Posterior cingulate gyrus (tissue), 11 donors: ENCODE results near the gene SRA1.
A peak's percentile ranks its signal among the peaks of the same experiment; 100 is the strongest.

ENCODE experiments used
- DNase-seq, 10 donors: peaks; one replicate each; pipeline versions ENCODE4 v3.0.0 to v3.0.0-alpha.2; 2020 to 2021; ENCODE audit warnings: mixed read lengths in 3 of 10
- intact Hi-C: fragments of 100-400 bp; cut with DNase I; formaldehyde crosslinking; loops from one replicate; pipeline ENCODE4 v1.15.1; 2023

SRA1 gene

GRCh38 chr5:140554454-140554853, 2.8 kb downstream of the SRA1 start:
- intact Hi-C loops = no loop called here
- DNase-seq = no peak

- intact Hi-C loops = no loop called here
- DNase-seq = no peak
These were observed 3.6 kb downstream of the SRA1 start for GRCh38 chr5:140553657-140554056.

- DNase-seq = no peak
- intact Hi-C loops = no loop called here
These were observed 5.4 kb downstream of the SRA1 start for GRCh38 chr5:140551872-140552271.

DNA sequence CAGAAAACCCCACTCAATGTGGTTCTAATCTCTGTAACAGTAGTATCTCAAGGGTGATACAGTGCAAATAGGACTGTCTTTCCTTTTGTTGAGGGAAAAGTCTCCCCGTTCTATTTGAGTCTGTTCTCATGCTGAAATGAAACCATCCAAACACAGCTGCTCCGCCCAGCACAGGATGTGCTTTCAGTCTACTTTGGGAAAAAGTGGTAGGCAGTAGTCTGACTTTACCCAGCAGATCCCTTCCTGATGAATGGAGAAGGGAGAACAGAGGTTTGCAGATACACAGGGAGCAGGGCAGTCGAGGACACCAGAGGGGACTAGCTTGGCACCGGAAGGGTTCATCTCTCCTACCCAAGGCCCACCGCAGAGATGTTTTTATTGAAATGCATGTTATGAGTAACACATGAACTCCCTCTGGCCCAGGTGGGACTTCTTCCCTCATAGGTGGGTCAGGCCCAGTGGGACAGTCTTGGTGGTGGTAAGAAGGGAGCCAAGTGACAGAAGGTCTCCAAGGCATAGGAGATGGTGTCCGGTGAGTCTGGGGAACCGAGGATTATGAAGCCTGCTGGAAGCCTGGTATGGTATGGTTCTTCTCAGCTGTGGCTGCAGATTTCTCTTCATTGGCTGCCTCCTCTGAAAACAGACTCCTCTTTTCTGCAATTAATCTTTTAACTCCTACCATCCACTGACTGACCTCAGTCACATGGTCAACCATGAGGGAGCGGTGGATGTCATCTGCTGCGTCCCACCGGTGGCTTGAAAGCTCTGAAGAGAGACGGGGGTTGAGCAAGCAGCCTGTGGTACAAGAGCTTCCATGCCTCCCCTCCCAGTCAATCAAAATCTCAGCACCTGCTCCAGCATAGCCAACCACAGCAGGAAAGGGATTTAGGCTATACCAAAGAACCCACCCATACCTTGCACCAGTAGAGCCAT, 6.9 kb downstream of the SRA1 start:
- intact Hi-C loops = no loop called here
- DNase-seq = peak in 3 of 10 donors; percentile 17 to 78 (median 48)

DNA sequence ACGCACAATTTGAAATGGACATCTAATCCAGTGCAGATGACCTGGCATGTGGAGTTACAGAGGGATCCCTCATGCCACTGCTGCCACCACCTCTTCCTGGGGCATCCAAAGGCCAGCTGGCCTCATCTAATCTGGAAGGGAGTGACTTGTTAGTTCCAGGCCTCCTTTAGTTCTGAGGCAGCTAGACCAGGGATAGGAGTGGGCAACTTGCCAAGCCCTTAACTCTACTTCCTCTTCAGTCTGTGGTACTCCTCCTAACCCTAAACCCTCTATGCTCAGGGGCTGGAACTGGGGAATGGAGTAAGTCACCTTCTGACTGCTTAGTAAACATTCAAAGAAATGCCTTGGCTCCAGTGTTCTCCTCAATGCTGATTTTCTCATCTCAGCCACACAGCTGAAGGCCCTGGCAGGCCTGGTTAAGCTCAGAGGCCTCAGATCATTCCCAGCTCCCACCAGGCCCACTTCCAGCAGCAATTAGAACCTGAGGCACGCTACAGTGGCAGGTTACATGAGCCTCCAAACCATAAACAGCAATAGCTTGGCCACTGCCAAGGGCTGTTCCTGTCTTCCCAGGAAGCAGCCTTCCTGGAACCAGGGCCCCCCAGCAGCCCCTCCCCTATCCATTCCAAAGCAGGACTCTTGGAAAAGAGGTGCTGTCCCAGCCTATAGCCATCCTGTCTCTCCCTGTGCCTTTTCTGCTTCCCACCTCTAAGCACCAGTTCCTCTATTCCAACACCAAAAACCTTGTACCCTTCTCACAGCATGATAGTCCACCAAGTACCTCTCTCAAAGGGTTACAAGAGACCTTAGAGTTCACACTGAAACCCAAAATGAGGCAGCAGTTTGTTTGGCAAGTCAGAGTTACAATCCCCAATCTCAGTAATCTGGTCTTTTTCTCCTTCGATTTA, 7.8 kb downstream of the SRA1 start:
- DNase-seq = peak in 1 of 10 donors; percentile 21
- intact Hi-C loops = loop anchor here (5.0 kb wide), 1 partner anchor 147 kb away; the partner anchor contains the start of gene ANKHD1

DNA sequence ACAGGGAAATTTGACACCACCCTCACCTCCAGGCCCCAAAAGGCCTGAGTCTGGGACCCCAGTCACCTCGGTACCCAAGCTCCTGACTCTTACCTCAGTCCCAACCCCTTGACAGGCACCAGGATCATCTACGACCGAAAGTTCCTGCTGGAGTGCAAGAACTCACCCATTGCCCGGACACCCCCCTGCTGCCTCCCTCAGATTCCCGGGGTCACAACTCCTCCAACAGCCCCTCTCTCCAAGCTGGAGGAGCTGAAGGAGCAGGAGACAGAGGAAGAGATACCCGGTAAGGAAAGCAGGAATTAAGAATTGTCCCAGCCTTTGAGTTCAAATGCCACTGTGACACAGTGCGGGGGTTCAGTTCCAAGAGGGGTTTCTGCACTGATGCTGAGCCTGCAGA, 8.5 kb downstream of the SRA1 start:
- intact Hi-C loops = loop anchor here (5.0 kb wide), 1 partner anchor 146 kb away; the partner anchor contains the start of gene ANKHD1
- no peak for DNase-seq

GRCh38 chr5:140548300-140548688, 9.0 kb downstream of the SRA1 start:
- intact Hi-C loops = loop anchor here (5.0 kb wide), 1 partner anchor 146 kb away; the partner anchor contains the start of gene ANKHD1
- no peak for DNase-seq

DNA sequence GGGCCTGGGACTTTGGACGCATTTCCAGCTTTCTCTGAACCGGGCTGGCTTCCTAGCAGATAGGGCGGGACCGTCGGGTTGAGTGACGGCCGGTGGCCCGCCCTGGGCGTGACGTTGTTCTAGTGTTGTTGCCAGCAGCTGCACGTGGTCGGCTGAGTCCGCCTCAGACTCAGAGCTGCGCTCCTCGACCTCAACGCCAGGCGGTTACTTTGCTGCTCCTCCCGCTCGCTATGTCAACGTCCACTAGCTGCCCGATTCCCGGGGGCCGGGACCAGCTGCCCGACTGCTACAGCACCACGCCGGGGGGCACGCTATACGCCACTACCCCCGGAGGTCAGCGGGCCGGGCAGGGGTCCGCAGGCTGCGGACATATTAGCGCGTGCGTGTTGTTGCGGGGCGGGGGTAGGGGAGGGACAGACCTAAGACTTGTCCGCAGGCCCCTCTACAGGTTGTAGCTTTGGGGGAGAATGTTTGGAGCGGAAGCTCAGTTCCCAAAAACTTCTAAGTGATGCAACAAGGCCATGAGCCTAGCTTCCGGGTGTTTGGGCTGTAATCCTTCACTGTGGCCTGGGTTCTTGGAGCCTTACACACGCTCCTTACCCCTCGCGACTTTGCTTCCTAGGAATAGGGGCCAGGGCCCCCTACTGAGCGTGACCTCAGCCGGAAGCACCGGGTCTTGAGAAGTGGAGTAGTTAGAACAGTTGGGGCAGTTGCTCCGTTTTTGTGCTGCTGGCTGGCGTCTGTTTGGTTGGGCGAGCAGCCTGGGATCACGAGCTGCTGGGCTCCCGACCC, 9.6 kb downstream of the SRA1 start, which contains the start of gene EIF4EBP3:
EIF4EBP3 (plus strand) TSS at position 155 of the 792 bp plus-strand sequence; CDS start at position 231, 76 bp downstream.
- DNase-seq = peak; percentile 93 to 99 (median 96)
- intact Hi-C loops = loop anchor here (5.0 kb wide), 1 partner anchor 145 kb away; the partner anchor contains the start of gene ANKHD1

DNA sequence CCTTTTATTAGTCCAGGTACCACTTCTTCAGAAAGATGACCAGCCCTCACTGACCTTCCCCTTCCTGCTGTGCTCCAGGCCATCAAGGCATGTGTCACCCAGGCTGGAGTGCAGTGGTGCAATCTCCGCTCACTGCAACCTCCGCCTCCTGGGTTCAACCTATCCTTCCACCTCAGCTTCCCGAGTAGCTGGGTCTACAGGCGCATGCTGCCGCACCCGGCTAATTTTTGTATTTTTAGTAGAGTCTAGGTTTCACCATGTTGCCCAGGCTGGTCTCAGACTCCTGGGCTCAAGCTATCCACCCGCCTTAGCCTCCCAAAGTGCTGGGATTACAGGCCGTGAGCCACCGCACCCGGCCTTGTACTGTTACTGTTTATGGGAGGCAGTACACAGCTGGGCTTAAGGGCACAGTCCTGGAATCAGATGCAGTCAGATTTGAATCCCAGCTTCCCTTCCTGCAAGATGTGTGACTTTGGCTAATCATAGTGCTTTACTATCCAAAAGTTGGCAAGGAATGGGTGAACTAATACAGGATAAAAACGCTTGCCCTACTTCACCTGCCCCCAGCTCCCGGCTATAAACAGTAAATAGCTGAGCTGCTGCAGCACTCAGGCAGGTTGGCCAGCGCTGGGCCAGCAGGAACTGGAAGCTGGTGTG, 10.3 kb downstream of the SRA1 start:
- DNase-seq = no peak
- intact Hi-C loops = loop anchor here (5.0 kb wide), 1 partner anchor 145 kb away; the partner anchor contains the start of gene ANKHD1

- intact Hi-C loops = loop anchor here (5.0 kb wide), 1 partner anchor 143 kb away; the partner anchor contains the start of gene ANKHD1
- DNase-seq = no peak
These were observed 11.7 kb downstream of the SRA1 start for GRCh38 chr5:140545606-140546005.

DNA sequence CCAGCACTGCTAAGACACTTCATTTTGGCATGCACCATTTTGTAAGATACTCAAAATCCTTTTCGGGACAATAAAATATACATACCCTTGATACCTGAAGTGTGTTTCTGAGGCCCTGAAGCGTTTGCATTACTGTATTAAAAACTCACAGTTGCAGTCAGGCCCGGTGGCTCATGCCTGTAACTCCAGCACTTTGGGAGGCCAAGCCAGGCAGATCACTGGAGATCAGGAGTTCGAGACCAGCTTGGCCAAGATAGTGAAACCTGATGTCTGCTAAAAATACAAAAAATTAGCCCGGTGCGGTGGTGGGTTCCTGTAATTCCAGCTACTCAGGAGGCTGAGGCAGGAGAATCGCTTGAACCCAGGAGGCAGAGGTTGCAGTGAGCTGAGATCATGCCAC, 12.3 kb downstream of the SRA1 start:
- intact Hi-C loops = loop anchor here (5.0 kb wide), 1 partner anchor 143 kb away; the partner anchor contains the start of gene ANKHD1

GRCh38 chr5:140542972-140543371, 14.3 kb downstream of the SRA1 start:
- intact Hi-C loops = no loop called here
- DNase-seq = no peak

More for the DNA sequence above, 12.3 kb downstream of the SRA1 start:
- no peak for DNase-seq

GRCh38 chr5:140540227-140540626, 17.0 kb downstream of the SRA1 start:
- intact Hi-C loops = no loop called here

GRCh38 chr5:140524003-140524402, 33.3 kb downstream of the SRA1 start:
- no peak for DNase-seq
- intact Hi-C loops = no loop called here

More at GRCh38 chr5:140540227-140540626, 17.0 kb downstream of the SRA1 start:
- DNase-seq = no peak

DNA sequence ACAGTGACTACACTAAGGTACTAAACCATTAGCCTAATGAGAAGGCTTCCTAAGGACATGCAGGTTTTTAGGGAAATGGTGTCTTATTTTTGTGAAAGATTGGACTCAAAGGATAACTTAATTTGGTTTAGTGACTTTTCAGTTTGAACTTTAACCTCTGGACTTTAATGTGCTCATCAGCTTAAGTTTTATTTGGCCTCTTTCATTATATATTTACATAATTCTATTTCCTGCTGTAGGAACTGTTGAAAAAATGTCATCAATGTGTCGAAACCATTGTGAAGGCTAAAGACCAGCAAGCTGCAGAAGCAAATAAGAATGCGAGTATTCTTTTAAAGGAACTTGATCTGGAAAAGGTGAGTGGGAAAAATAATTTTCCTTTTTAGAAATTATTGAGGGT, 44.1 kb downstream of the SRA1 start:
- intact Hi-C loops = no loop called here
- DNase-seq = no peak

DNA sequence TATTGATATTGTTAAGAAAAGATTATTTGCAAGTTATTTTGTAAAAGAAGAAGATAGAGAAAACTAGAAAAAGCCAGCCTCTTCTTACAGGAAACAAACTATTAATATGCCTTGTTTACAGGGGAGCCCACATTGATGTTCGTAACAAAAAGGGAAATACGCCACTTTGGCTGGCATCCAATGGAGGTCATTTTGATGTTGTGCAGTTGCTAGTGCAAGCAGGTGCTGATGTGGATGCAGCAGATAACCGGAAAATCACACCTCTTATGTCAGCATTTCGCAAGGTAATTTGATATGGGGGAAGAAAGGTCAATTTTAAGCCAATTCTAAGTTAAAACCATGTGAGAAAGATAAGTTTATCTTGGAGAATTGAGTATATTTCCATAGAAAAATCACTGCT, 47.4 kb downstream of the SRA1 start:
- intact Hi-C loops = no loop called here

DNA sequence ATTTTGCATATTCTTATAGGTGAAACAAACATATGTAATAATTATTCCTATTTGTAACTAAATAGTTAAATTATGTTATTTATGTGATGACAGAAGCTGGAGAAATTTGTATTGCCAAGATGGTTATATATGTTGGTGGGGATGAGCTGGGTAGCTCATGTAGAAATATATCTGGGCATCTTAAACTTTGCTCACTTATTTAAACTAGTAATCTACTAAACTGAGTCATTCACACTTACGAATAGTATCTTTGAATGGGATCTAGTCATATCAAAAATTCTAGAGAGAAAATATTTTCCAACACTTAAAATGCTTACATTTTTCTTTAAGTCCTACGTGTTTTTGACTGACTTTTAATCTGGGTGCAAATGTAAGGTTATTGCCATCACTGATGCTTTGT, 54.4 kb downstream of the SRA1 start:
- DNase-seq = no peak
- intact Hi-C loops = no loop called here

More for the DNA sequence above, 47.4 kb downstream of the SRA1 start:
- DNase-seq = no peak
